ENCODE measurements around the gene C19orf73. TPM values are rescaled to one million over a fixed set of nuclear protein-coding genes. Genes with fewer than 3 reads are reported as not detected.

C19orf73 gene
- total and polyA plus RNA-seq, 9 of the 15 experiments (the other 6 are each of a cell fraction or from before 2014, with no cell fraction given) = 0.08 to 7.4 (median 1.4) TPM

- peak overlapping the region in 1 of 2 experiments; percentile 91; a peak in 1 of 4 replicates for H3K9ac ChIP-seq (ENCODE audit: insufficient read depth in 1 of 2, low read depth in 2 of 2, low read length in 2 of 2)
- FAIRE-seq = no peak
- intact Hi-C loops (cut with micrococcal nuclease) (loop anchor here (5.0 to 10.0 kb wide), 3 partner anchors 159 to 822 kb away; partner anchors contain the start of genes GYS1, RUVBL2 and SLC17A7), in situ Hi-C loops (cut with MboI) (no loop called here)
- WGBS (ENCODE audit: insufficient coverage, low coverage, missing lambda C conversion rate) = 93% methylated on average over 5 of the region's 6 CpGs
- no peak overlapping the region for H3K4me3 ChIP-seq
- H3K27me3 ChIP-seq (ENCODE audit: control insufficient read depth in 2 of 2, insufficient read depth in 2 of 2, low read length in 2 of 2) = no peaks in the 10 kb centered on the region
- peak overlapping the region; percentile 89 for H3K4me2 ChIP-seq (ENCODE audit: insufficient read depth, low read length)
- H3K9me3 ChIP-seq (replicated peaks; ENCODE audit: control insufficient read depth, insufficient read depth, low read depth, low read length) = no peaks in the 10 kb centered on the region
- DNase-seq (ENCODE audit: extremely low read depth in 1 of 4, low spot score in 3 of 4) = no peak
- peaks cover 44% of the 10 kb centered on the region for H3K79me2 ChIP-seq (ENCODE audit: control insufficient read depth, insufficient read depth, low read length)
- H3K36me3 ChIP-seq (ENCODE audit: control insufficient read depth, insufficient read depth, low read length) = 0 out of 3 replicates have a peak, but pooled peaks cover 2% of the 10 kb centered on the region
- ChIA-PET POLR2A (interaction anchor here (0.7 to 1.9 kb wide), 8 partner anchors 8 to 829 kb away, joined by 3 to 7 read pairs (median 4); partner anchors contain the start of gene EMP3), CTCF (ENCODE audit: low intra/inter-chr PET ratio) (no interaction called here)
- no peak overlapping the region; the same call in 2 of the 3 replicates for H3K27ac ChIP-seq (ENCODE audit: extremely low read depth, low read depth, low read length)
- peaks cover 5% of the 10 kb centered on the region; the same call in 1 of the 2 replicates for H4K20me1 ChIP-seq (replicated peaks; ENCODE audit: control insufficient read depth, insufficient read depth, low read length)
- BruUV-seq (replicated peaks) = no TSS peak
- H2AFZ ChIP-seq (ENCODE audit: low read depth, low read length) = no peak overlapping the region
- no peaks in the 10 kb centered on the region for H3K9me1 ChIP-seq (ENCODE audit: control insufficient read depth, insufficient read depth, low read length)
- ATAC-seq = no peak
- peaks cover 49 to 84% of the 10 kb centered on the region in 2 experiments for H3K4me1 ChIP-seq (replicated peaks in 1 of 2; ENCODE audit: control insufficient read depth in 2 of 2, insufficient read depth in 2 of 2, low read length in 2 of 2)
- TF ChIP-seq MYBL2 (IDR thresholded peaks at IDR 0.05; ENCODE audit: low read depth) = no peak
- no peak for TF ChIP-seq MYBL2 (CRISPR knock-in tag; IDR thresholded peaks at IDR 0.05; ENCODE audit: borderline replicate concordance)
- peak; percentile 29 for TF ChIP-seq MAX (CRISPR knock-in tag; IDR thresholded peaks at IDR 0.05)
- TF ChIP-seq GABPB1 (CRISPR knock-in tag; IDR thresholded peaks at IDR 0.05) = 0 out of 2 replicates have a peak, but pooled peaks have one; percentile 12
- no peak for TF ChIP-seq ZNF444 (CRISPR knock-in tag; IDR thresholded peaks at IDR 0.05)
- no peak for TF ChIP-seq PPARD (CRISPR knock-in tag; IDR thresholded peaks at IDR 0.05)
- no peak for TF ChIP-seq EZH2 (IDR thresholded peaks at IDR 0.05; ENCODE audit: borderline replicate concordance, low read depth, low read length)
- TF ChIP-seq ESRRB (CRISPR knock-in tag; IDR thresholded peaks at IDR 0.05; ENCODE audit: borderline replicate concordance) = no peak
- no peak for TF ChIP-seq ZNF354B (CRISPR knock-in tag; IDR thresholded peaks at IDR 0.05)
- no peak for TF ChIP-seq CHD1 (IDR thresholded peaks at IDR 0.05; ENCODE audit: low read length)
- TF ChIP-seq ZNF740 (CRISPR knock-in tag; IDR thresholded peaks at IDR 0.05) = no peak
- TF ChIP-seq ZNF740 (tag; IDR thresholded peaks at IDR 0.05) = no peak
- no peak for TF ChIP-seq U2AF2 (optimal IDR thresholded peaks at IDR 0.05; ENCODE audit: low read depth, low read length)
- TF ChIP-seq TEAD4 (IDR thresholded peaks at IDR 0.05; ENCODE audit: low read length) = no peak
- no peak for TF ChIP-seq TEAD4 (CRISPR knock-in tag; IDR thresholded peaks at IDR 0.05; ENCODE audit: borderline replicate concordance)
- no peak for TF ChIP-seq NFATC3 (IDR thresholded peaks at IDR 0.05)
- TF ChIP-seq ZBTB43 (CRISPR knock-in tag; IDR thresholded peaks at IDR 0.05) = no peak
- TF ChIP-seq ZC3H4 (CRISPR knock-in tag; IDR thresholded peaks at IDR 0.05; ENCODE audit: borderline replicate concordance) = 0 out of 2 replicates have a peak, but pooled peaks have one; percentile 13
- TF ChIP-seq ETV6 (IDR thresholded peaks at IDR 0.05; ENCODE audit: borderline replicate concordance in 1 of 2, low read depth in 2 of 2, low read length in 1 of 2) = no peak
- no peak for TF ChIP-seq ETV6 (CRISPR knock-in tag; IDR thresholded peaks at IDR 0.05; ENCODE audit: borderline replicate concordance)
- TF ChIP-seq ZNF449 (CRISPR knock-in tag; IDR thresholded peaks at IDR 0.05) = no peak
These were observed 35.3 kb upstream of the C19orf73 start for GRCh38 chr19:49154279-49154678.

Measured in K562 (cell line).